Measurements from ENCODE around the gene PLAC8L1.

- TF ChIP-seq CTCF (IDR thresholded peaks at IDR 0.05) (no peak), POLR2A (IDR thresholded peaks at IDR 0.05) (no peak)
These were observed 53.7 kb downstream of the PLAC8L1 start for GRCh38 chr5:146051678-146052077.
